ENCODE data around the gene GSG1L. TPM values are rescaled to one million over a fixed set of nuclear protein-coding genes. Genes with fewer than 3 reads are reported as not detected.

The GSG1L gene
- total RNA-seq, 2 donors from 2014 or later, result 0.29 TPM; not detected in 1

GRCh38 chr16:27839419-27839818 lies 224.1 kb downstream of the GSG1L start:
- Mint-ChIP-seq H3K36me3 (ENCODE audit: low read depth) (no peaks in the 10 kb centered on the region), H3K27ac (no peak overlapping the region), H3K4me3 (no peak overlapping the region), H3K4me1 (no peaks in the 10 kb centered on the region), H3K27me3 (peaks cover 40% of the 10 kb centered on the region), H3K9me3 (peaks cover 5% of the 10 kb centered on the region)
- no peak for ATAC-seq (replicated peaks)

- H3K27ac Mint-ChIP-seq, result no peak overlapping the region
- no peak for ATAC-seq (replicated peaks)
- H3K9me3 Mint-ChIP-seq, result peaks cover 5% of the 10 kb centered on the region
- peaks cover 35% of the 10 kb centered on the region for H3K27me3 Mint-ChIP-seq
- no peaks in the 10 kb centered on the region for H3K4me1 Mint-ChIP-seq
- H3K36me3 Mint-ChIP-seq (ENCODE audit: low read depth), result no peaks in the 10 kb centered on the region
- H3K4me3 Mint-ChIP-seq, result no peak overlapping the region
Observed at GRCh38 chr16:27838536-27839175, 224.9 kb downstream of the GSG1L start.

- Mint-ChIP-seq H3K4me3 (no peak overlapping the region), H3K9me3 (peaks cover 7% of the 10 kb centered on the region), H3K27ac (no peak overlapping the region), H3K27me3 (peaks cover 12% of the 10 kb centered on the region), H3K36me3 (ENCODE audit: low read depth) (no peaks in the 10 kb centered on the region), H3K4me1 (no peaks in the 10 kb centered on the region)
- no peak for ATAC-seq (replicated peaks)
Observed at GRCh38 chr16:27829975-27830374, 233.5 kb downstream of the GSG1L start.

- H3K4me3 Mint-ChIP-seq, result no peak overlapping the region
- peaks cover 9% of the 10 kb centered on the region for H3K27me3 Mint-ChIP-seq
- H3K27ac Mint-ChIP-seq, result no peak overlapping the region
- no peaks in the 10 kb centered on the region for H3K4me1 Mint-ChIP-seq
- no peaks in the 10 kb centered on the region for H3K36me3 Mint-ChIP-seq (ENCODE audit: low read depth)
- ATAC-seq (replicated peaks), result no peak
- H3K9me3 Mint-ChIP-seq, result peaks cover 7% of the 10 kb centered on the region
Observed at GRCh38 chr16:27828671-27829070, 234.8 kb downstream of the GSG1L start.

- H3K4me1 Mint-ChIP-seq, result no peaks in the 10 kb centered on the region
Observed at GRCh38 chr16:27827765-27828164, 235.7 kb downstream of the GSG1L start.

GRCh38 chr16:27826893-27827289 lies 236.6 kb downstream of the GSG1L start:
- no peak for ATAC-seq (replicated peaks)
- H3K27me3 Mint-ChIP-seq, result peaks cover 9% of the 10 kb centered on the region
- no peaks in the 10 kb centered on the region for H3K4me1 Mint-ChIP-seq
- no peaks in the 10 kb centered on the region for H3K36me3 Mint-ChIP-seq (ENCODE audit: low read depth)
- H3K9me3 Mint-ChIP-seq, result peaks cover 7% of the 10 kb centered on the region
- H3K27ac Mint-ChIP-seq, result no peak overlapping the region
- no peak overlapping the region for H3K4me3 Mint-ChIP-seq

More at GRCh38 chr16:27827765-27828164, 235.7 kb downstream of the GSG1L start:
- no peak overlapping the region for H3K4me3 Mint-ChIP-seq
- no peak overlapping the region for H3K27ac Mint-ChIP-seq
- peaks cover 9% of the 10 kb centered on the region for H3K27me3 Mint-ChIP-seq
- H3K36me3 Mint-ChIP-seq (ENCODE audit: low read depth), result no peaks in the 10 kb centered on the region
- H3K9me3 Mint-ChIP-seq, result peaks cover 7% of the 10 kb centered on the region
- no peak for ATAC-seq (replicated peaks)

GRCh38 chr16:27826081-27826892 lies 237.2 kb downstream of the GSG1L start:
- Mint-ChIP-seq H3K9me3 (peaks cover 7% of the 10 kb centered on the region), H3K36me3 (ENCODE audit: low read depth) (no peaks in the 10 kb centered on the region), H3K4me3 (no peak overlapping the region), H3K27ac (no peak overlapping the region), H3K4me1 (no peaks in the 10 kb centered on the region), H3K27me3 (peaks cover 9% of the 10 kb centered on the region)
- ATAC-seq (replicated peaks), result no peak

GRCh38 chr16:27824786-27825185 lies 238.7 kb downstream of the GSG1L start:
- Mint-ChIP-seq H3K4me1 (no peaks in the 10 kb centered on the region), H3K27me3 (peaks cover 12% of the 10 kb centered on the region), H3K27ac (no peak overlapping the region), H3K9me3 (no peaks in the 10 kb centered on the region), H3K4me3 (no peak overlapping the region), H3K36me3 (ENCODE audit: low read depth) (no peaks in the 10 kb centered on the region)
- ATAC-seq (replicated peaks), result no peak

GRCh38 chr16:27824006-27824405 lies 239.5 kb downstream of the GSG1L start:
- Mint-ChIP-seq H3K27ac (no peak overlapping the region), H3K4me1 (no peaks in the 10 kb centered on the region)
- no peak for ATAC-seq (replicated peaks)

GRCh38 chr16:27823421-27823820 lies 240.1 kb downstream of the GSG1L start:
- no peaks in the 10 kb centered on the region for H3K4me1 Mint-ChIP-seq
- no peak overlapping the region for H3K27ac Mint-ChIP-seq
- no peak for ATAC-seq (replicated peaks)
- H3K9me3 Mint-ChIP-seq, result no peaks in the 10 kb centered on the region
- H3K27me3 Mint-ChIP-seq, result peaks cover 13% of the 10 kb centered on the region
- H3K36me3 Mint-ChIP-seq (ENCODE audit: low read depth), result no peaks in the 10 kb centered on the region
- no peak overlapping the region for H3K4me3 Mint-ChIP-seq

More at GRCh38 chr16:27824006-27824405, 239.5 kb downstream of the GSG1L start:
- H3K36me3 Mint-ChIP-seq (ENCODE audit: low read depth), result no peaks in the 10 kb centered on the region
- H3K9me3 Mint-ChIP-seq, result no peaks in the 10 kb centered on the region
- H3K27me3 Mint-ChIP-seq, result peaks cover 16% of the 10 kb centered on the region
- no peak overlapping the region for H3K4me3 Mint-ChIP-seq

GRCh38 chr16:27822996-27823395 lies 240.5 kb downstream of the GSG1L start:
- H3K4me1 Mint-ChIP-seq, result no peaks in the 10 kb centered on the region
- peaks cover 13% of the 10 kb centered on the region for H3K27me3 Mint-ChIP-seq
- H3K27ac Mint-ChIP-seq, result no peak overlapping the region
- no peaks in the 10 kb centered on the region for H3K36me3 Mint-ChIP-seq (ENCODE audit: low read depth)
- ATAC-seq (replicated peaks), result no peak
- H3K4me3 Mint-ChIP-seq, result no peak overlapping the region
- no peaks in the 10 kb centered on the region for H3K9me3 Mint-ChIP-seq

GRCh38 chr16:27822529-27822928 lies 241.0 kb downstream of the GSG1L start:
- H3K27ac Mint-ChIP-seq, result no peak overlapping the region
- H3K4me3 Mint-ChIP-seq, result no peak overlapping the region
- H3K4me1 Mint-ChIP-seq, result no peaks in the 10 kb centered on the region
- H3K36me3 Mint-ChIP-seq (ENCODE audit: low read depth), result no peaks in the 10 kb centered on the region
- peaks cover 17% of the 10 kb centered on the region for H3K27me3 Mint-ChIP-seq
- ATAC-seq (replicated peaks), result no peak
- no peaks in the 10 kb centered on the region for H3K9me3 Mint-ChIP-seq

- Mint-ChIP-seq H3K9me3 (no peaks in the 10 kb centered on the region), H3K27me3 (peaks cover 19% of the 10 kb centered on the region), H3K27ac (no peak overlapping the region), H3K36me3 (ENCODE audit: low read depth) (no peaks in the 10 kb centered on the region), H3K4me3 (no peak overlapping the region), H3K4me1 (no peaks in the 10 kb centered on the region)
- no peak for ATAC-seq (replicated peaks)
Observed at GRCh38 chr16:27820646-27821345, 242.7 kb downstream of the GSG1L start.

- no peak overlapping the region for H3K4me3 Mint-ChIP-seq
- ATAC-seq (replicated peaks), result no peak
- H3K9me3 Mint-ChIP-seq, result no peaks in the 10 kb centered on the region
- H3K27me3 Mint-ChIP-seq, result peaks cover 19% of the 10 kb centered on the region
- H3K4me1 Mint-ChIP-seq, result no peaks in the 10 kb centered on the region
- no peak overlapping the region for H3K27ac Mint-ChIP-seq
- H3K36me3 Mint-ChIP-seq (ENCODE audit: low read depth), result no peaks in the 10 kb centered on the region
Observed at GRCh38 chr16:27819881-27820610, 243.5 kb downstream of the GSG1L start.

All from activated T-helper 17 cell treated with anti-CD3 and anti-CD28 coated beads, Interleukin-2, amount 50 U/mL, for 72 hours (primary cell).